GM13976 (cell line): ENCODE data around the gene THAP12.
"Not testable (repeated sequence)": the region's sequence is repeated elsewhere in the genome, so short reads cannot be mapped to it uniquely, and the experiment has no call there.

Experiments
- DNase-seq: peaks from one replicate; pipeline ENCODE4 v3.0.0; 2012; ENCODE audit warnings: low spot score
- CTCF ChIP-seq: IDR thresholded peaks from 2 replicates; pipeline ENCODE4 v1.5.1; 2012; ENCODE audit warnings: borderline replicate concordance, mild to moderate bottlenecking; ENCODE audit not compliant: insufficient read depth; ENCODE audit errors: extremely low read depth, missing control alignments, control extremely low read depth
- in situ Hi-C: fragments of 300-500 bp; cut with MboI; formaldehyde crosslinking; loops from one replicate; pipeline ENCODE4 v1.12.0; 2022; ENCODE audit warnings: low sequenced_read_pairs, mixed read lengths, inconsistent platforms; ENCODE audit not compliant: unreplicated experiment

Gene THAP12

GRCh38 chr11:76410851-76411357, 30.0 kb upstream of the THAP12 start:
- in situ Hi-C loops, result no loop called here
- no peak for TF ChIP-seq CTCF
- DNase-seq, result no peak

GRCh38 chr11:76408171-76408965, 27.4 kb upstream of the THAP12 start:
- DNase-seq, result no peak
- in situ Hi-C loops, result no loop called here

GRCh38 chr11:76406359-76406758, 25.4 kb upstream of the THAP12 start:
- no peak for TF ChIP-seq CTCF
- in situ Hi-C loops, result no loop called here
- DNase-seq, result no peak

More at GRCh38 chr11:76408171-76408965, 27.4 kb upstream of the THAP12 start:
- no peak for TF ChIP-seq CTCF

- in situ Hi-C loops, DNase-seq: not testable (repeated sequence)
Observed at GRCh38 chr11:76401484-76401883, 20.6 kb upstream of the THAP12 start.

- in situ Hi-C loops, result no loop called here
- no peak for DNase-seq
- no peak for TF ChIP-seq CTCF
Observed at GRCh38 chr11:76400967-76401366, 20.0 kb upstream of the THAP12 start.

GRCh38 chr11:76397383-76397782, 16.5 kb upstream of the THAP12 start:
- no peak for TF ChIP-seq CTCF
- DNase-seq, result no peak
- in situ Hi-C loops, result no loop called here

- DNase-seq, result no peak
- no peak for TF ChIP-seq CTCF
- in situ Hi-C loops, result no loop called here
Observed at GRCh38 chr11:76395296-76395695, 14.4 kb upstream of the THAP12 start.
